GM23248 (cell line): Measurements from ENCODE around the gene RUNDC1.

Experiments
- EZH2 ChIP-seq: fragments of 200-600 bp; sonication (generic); IDR thresholded peaks from 2 replicates; pipeline ENCODE4 v1.6.1; 2018; ENCODE audit warnings: antibody characterized with exemption, mild to moderate bottlenecking; ENCODE audit not compliant: insufficient read depth, poor library complexity, severe bottlenecking
- EZH2phosphoT487 ChIP-seq: fragments of 200-600 bp; sonication (generic); IDR thresholded peaks from 2 replicates; pipeline ENCODE4 v1.6.1; 2018; ENCODE audit warnings: antibody characterized with exemption, moderate library complexity, mild to moderate bottlenecking, low read depth; ENCODE audit not compliant: insufficient read depth

- TF ChIP-seq EZH2phosphoT487 (no peak), EZH2 (no peak)
Observed at GRCh38 chr17:42975265-42975664, 5.1 kb upstream of the RUNDC1 start.
